Measurements from ENCODE around the gene IRAK1. TPM values are rescaled to one million over a fixed set of nuclear protein-coding genes. Genes with fewer than 3 reads are reported as not detected.

Gene IRAK1
- total RNA-seq, 1 donor from 2014 or later, result 86.1 TPM

GRCh38 chrX:153974726-153975286 lies 44.9 kb downstream of the IRAK1 start:
- Mint-ChIP-seq H3K4me1 (ENCODE audit: unreplicated experiment) (peaks cover 19% of the 10 kb centered on the region), H3K27ac (peak overlapping the region; percentile 100), H3K4me3 (peak overlapping the region; percentile 96), H3K27me3 (no peaks in the 10 kb centered on the region), H3K36me3 (peaks cover 3% of the 10 kb centered on the region), H3K9me3 (no peaks in the 10 kb centered on the region)
- TF ChIP-seq CTCF (conservative IDR thresholded peaks at IDR 0.05), result no peak
- DNase-seq (ENCODE audit: extremely low spot score, unreplicated experiment), result no peak

- Mint-ChIP-seq H3K27ac (peak overlapping the region; percentile 100), H3K4me3 (peak overlapping the region; percentile 96)
Measured at GRCh38 chrX:153974003-153974725, 45.5 kb downstream of the IRAK1 start.

GRCh38 chrX:153973127-153974002 lies 46.3 kb downstream of the IRAK1 start:
- Mint-ChIP-seq H3K4me3 (peak overlapping the region; percentile 96), H3K36me3 (peaks cover 3% of the 10 kb centered on the region), H3K27ac (peak overlapping the region; percentile 100), H3K4me1 (ENCODE audit: unreplicated experiment) (peaks cover 20% of the 10 kb centered on the region), H3K27me3 (no peaks in the 10 kb centered on the region), H3K9me3 (no peaks in the 10 kb centered on the region)
- no peak for TF ChIP-seq CTCF (conservative IDR thresholded peaks at IDR 0.05)
- DNase-seq (ENCODE audit: extremely low spot score, unreplicated experiment), result peak; percentile 66

More at GRCh38 chrX:153974003-153974725, 45.5 kb downstream of the IRAK1 start:
- TF ChIP-seq CTCF (conservative IDR thresholded peaks at IDR 0.05), result no peak
- Mint-ChIP-seq H3K36me3 (peaks cover 3% of the 10 kb centered on the region), H3K9me3 (no peaks in the 10 kb centered on the region), H3K4me1 (ENCODE audit: unreplicated experiment) (peaks cover 19% of the 10 kb centered on the region), H3K27me3 (no peaks in the 10 kb centered on the region)
- no peak for DNase-seq (ENCODE audit: extremely low spot score, unreplicated experiment)

DNA sequence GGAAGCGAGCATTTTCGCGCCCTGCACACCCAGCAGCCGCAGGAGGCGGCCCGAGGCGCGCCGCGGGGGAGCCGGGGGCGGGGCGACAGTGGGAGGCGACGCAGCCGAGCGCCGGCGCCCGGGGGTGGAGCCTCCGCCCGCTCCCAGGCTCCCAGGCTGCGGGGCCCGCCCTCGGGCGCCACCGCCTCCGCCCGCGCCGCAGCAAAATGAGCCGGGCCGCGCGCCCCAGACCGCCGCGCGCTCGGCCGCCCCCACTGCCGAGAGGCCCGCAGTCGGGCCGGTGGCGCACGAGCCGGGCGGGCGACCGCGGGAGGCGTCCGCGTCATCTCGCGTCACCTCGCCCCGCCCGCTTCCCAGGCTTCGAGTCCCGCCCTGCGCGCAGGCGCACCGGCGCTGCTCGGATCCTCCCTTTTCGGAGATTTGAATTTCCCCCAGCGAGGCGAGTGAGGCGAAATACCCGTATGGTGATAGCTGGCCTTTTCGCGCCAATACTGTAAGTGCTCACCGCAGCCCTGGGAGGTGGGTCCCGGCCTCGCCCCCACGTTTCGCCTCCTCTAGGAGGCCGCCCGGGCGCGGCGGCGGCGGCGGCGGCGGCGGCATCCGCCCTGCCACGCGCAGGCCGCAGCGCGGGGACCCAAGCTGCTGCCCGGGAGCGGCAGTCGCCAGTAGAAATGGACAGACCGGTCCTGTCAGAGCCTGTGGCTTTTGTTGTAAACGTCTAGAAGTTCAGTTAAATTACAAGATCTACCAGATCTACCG lies 47.2 kb downstream of the IRAK1 start, which contains the start of gene TMEM187:
Gene TMEM187 (plus strand): TSS at position 387 of the 759 bp plus-strand sequence. CDS start 9,309 bp downstream, outside the sequence.
- DNase-seq (ENCODE audit: extremely low spot score, unreplicated experiment), result peak; percentile 95
- no peak for TF ChIP-seq CTCF (conservative IDR thresholded peaks at IDR 0.05)
- peak within 1 kb of the TSS; percentile 100 for H3K27ac Mint-ChIP-seq
- H3K36me3 Mint-ChIP-seq, result peaks cover 8% of the 10 kb centered on the region
- H3K9me3 Mint-ChIP-seq, result no peaks in the 10 kb centered on the region
- H3K27me3 Mint-ChIP-seq, result no peaks in the 10 kb centered on the region
- H3K4me1 Mint-ChIP-seq (ENCODE audit: unreplicated experiment), result peaks cover 28% of the 10 kb centered on the region
- peak within 1 kb of the TSS; percentile 100 for H3K4me3 Mint-ChIP-seq

Measured in type B pancreatic cell (in vitro differentiated cells).